ENCODE results near the gene DDB1. TPM values are rescaled to one million over a fixed set of nuclear protein-coding genes. Genes with fewer than 3 reads are reported as not detected.
A peak's percentile ranks its signal among the peaks of the same experiment; 100 is the strongest.

DDB1 gene
- polyA plus RNA-seq, 1 donor from 2014 or later: 203 TPM

DNA sequence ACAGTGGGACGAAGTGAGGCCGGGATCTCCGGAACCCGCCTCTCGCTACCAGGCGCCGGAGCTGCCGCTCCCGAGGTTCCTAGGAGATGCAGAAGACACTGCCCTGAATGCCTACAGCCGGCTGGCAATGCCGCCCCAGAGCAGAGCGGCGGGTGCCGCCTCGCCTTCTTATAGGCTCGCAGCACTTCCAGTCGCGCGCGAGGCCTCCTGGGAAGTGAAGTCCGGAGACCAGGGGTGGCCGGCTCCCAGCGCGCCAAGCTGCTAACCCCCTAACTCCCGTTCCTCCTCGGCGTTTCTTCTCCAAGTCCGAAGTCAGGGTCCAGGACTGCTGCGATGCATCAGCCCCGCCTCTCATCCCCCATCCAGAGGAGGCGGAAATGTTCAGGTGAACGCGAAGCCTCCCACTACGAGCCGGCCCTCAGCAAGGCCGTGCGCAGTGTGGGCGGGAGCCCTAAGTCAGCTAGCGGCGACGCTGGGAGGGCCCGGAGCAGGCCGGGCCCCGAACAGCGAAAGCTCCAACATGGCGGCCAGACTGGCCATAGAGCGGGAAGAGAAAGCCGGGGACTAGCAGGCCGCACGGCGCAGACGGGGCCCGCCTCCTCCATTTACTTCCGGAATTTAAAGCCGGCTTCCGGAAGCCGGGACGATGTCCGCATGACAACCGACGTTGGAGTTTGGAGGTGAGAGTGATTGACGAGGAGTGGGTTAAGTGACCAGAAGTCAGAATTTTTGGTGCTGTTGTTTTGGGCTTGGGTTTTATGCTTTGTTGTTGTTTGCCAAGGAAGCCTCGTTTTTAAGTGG lies 29.0 kb upstream of the DDB1 start, which contains the start of the genes CYB561A3 and TMEM138:
Gene CYB561A3, minus strand, starts transcription at position 142 of the 801 bp plus-strand sequence. CDS start 5,169 bp downstream, outside the sequence.
Gene TMEM138, plus strand, starts transcription at position 634 of the 801 bp plus-strand sequence. CDS start 2,017 bp downstream, outside the sequence.
- H3K9me3 ChIP-seq (ENCODE audit: low read length): no peaks in the 10 kb centered on the region
- H4K20me1 ChIP-seq (ENCODE audit: insufficient read depth): no peaks in the 10 kb centered on the region
- peaks cover 24% of the 10 kb centered on the region for H3K79me2 ChIP-seq (replicated peaks; ENCODE audit: insufficient read depth, low read length)
- H2AFZ ChIP-seq (ENCODE audit: low read depth, low read length): peak within 1 kb of the TSS; percentile 96
- H3K27me3 ChIP-seq (ENCODE audit: insufficient read depth, low read depth, low read length): no peaks in the 10 kb centered on the region
- H3K4me3 ChIP-seq (ENCODE audit: low read length): peak within 1 kb of the TSS; percentile 97
- H3K36me3 ChIP-seq (ENCODE audit: insufficient read depth, low read length): no peaks in the 10 kb centered on the region
- H3K27ac ChIP-seq (ENCODE audit: low read length): peak within 1 kb of the TSS; percentile 100
- H3K9me2 ChIP-seq (ENCODE audit: insufficient read depth, low read length): no peaks in the 10 kb centered on the region
- H3K9ac ChIP-seq (ENCODE audit: low read length): peak within 1 kb of the TSS; percentile 100
- no peaks in the 10 kb centered on the region for H3F3A ChIP-seq (ENCODE audit: insufficient read depth, low read length, poor library complexity, severe bottlenecking)
- H3K4me2 ChIP-seq (ENCODE audit: low read length): peak within 1 kb of the TSS; percentile 90
- TF ChIP-seq POLR2AphosphoS5 (IDR thresholded peaks at IDR 0.05) (peak; percentile 83), TAF1 (IDR thresholded peaks at IDR 0.05; ENCODE audit: low read depth) (peak; percentile 74), EP300 (conservative IDR thresholded peaks at IDR 0.05; ENCODE audit: poor library complexity, severe bottlenecking) (peak; percentile 60), CTCF (IDR thresholded peaks at IDR 0.05; ENCODE audit: poor library complexity, severe bottlenecking) (no peak), MXI1 (conservative IDR thresholded peaks at IDR 0.05; ENCODE audit: poor library complexity, severe bottlenecking) (peak; percentile 86), SMC3 (conservative IDR thresholded peaks at IDR 0.05; ENCODE audit: poor library complexity) (no peak), RAD21 (conservative IDR thresholded peaks at IDR 0.05) (peak; percentile 20), EZH2 (IDR thresholded peaks at IDR 0.05; ENCODE audit: borderline replicate concordance, insufficient read depth, low read length, poor library complexity, severe bottlenecking) (no peak)
- TF ChIP-seq, protein P1, sequence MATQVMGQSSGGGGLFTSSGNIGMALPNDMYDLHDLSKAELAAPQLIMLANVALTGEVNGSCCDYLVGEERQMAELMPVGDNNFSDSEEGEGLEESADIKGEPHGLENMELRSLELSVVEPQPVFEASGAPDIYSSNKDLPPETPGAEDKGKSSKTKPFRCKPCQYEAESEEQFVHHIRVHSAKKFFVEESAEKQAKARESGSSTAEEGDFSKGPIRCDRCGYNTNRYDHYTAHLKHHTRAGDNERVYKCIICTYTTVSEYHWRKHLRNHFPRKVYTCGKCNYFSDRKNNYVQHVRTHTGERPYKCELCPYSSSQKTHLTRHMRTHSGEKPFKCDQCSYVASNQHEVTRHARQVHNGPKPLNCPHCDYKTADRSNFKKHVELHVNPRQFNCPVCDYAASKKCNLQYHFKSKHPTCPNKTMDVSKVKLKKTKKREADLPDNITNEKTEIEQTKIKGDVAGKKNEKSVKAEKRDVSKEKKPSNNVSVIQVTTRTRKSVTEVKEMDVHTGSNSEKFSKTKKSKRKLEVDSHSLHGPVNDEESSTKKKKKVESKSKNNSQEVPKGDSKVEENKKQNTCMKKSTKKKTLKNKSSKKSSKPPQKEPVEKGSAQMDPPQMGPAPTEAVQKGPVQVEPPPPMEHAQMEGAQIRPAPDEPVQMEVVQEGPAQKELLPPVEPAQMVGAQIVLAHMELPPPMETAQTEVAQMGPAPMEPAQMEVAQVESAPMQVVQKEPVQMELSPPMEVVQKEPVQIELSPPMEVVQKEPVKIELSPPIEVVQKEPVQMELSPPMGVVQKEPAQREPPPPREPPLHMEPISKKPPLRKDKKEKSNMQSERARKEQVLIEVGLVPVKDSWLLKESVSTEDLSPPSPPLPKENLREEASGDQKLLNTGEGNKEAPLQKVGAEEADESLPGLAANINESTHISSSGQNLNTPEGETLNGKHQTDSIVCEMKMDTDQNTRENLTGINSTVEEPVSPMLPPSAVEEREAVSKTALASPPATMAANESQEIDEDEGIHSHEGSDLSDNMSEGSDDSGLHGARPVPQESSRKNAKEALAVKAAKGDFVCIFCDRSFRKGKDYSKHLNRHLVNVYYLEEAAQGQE (IDR thresholded peaks at IDR 0.05; ENCODE audit: borderline replicate concordance): peak; percentile 76

DNA sequence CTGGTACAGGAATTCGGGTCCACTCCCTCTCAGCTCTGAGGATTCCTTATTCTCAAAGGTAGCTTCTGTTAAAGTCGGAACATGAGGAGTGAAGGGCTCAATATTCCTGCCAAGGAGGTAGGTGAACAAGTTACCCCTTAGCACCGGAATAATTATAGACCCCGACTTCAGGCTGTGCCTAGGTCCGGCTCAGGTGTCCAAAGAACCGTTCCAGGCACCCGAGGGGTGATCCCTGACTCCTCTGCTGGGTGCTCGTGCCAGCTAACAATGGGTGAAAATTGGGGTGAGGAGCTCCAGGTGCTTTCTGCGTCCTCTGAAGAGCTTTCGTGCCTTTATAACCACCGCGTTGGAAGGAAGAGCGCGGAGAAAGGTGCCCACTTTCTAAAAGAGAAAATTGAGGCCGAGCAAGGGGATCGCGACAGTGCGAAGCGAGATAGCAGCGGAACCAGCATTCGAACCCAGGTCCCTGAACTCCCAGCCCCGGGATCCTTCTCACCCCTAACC lies 28.4 kb upstream of the DDB1 start:
- TF ChIP-seq, protein P1 (IDR thresholded peaks at IDR 0.05; ENCODE audit: borderline replicate concordance): no peak
- TF ChIP-seq RAD21 (conservative IDR thresholded peaks at IDR 0.05): no peak
- no peak for TF ChIP-seq MXI1 (conservative IDR thresholded peaks at IDR 0.05; ENCODE audit: poor library complexity, severe bottlenecking)
- no peak for TF ChIP-seq EZH2 (IDR thresholded peaks at IDR 0.05; ENCODE audit: borderline replicate concordance, insufficient read depth, low read length, poor library complexity, severe bottlenecking)
- no peak for TF ChIP-seq CTCF (IDR thresholded peaks at IDR 0.05; ENCODE audit: poor library complexity, severe bottlenecking)
- no peak for TF ChIP-seq TAF1 (IDR thresholded peaks at IDR 0.05; ENCODE audit: low read depth)
- TF ChIP-seq POLR2AphosphoS5 (IDR thresholded peaks at IDR 0.05): no peak
- TF ChIP-seq SMC3 (conservative IDR thresholded peaks at IDR 0.05; ENCODE audit: poor library complexity): no peak
- TF ChIP-seq EP300 (conservative IDR thresholded peaks at IDR 0.05; ENCODE audit: poor library complexity, severe bottlenecking): no peak
- Histone ChIP-seq H3K4me3 (ENCODE audit: low read length) (peak overlapping the region; percentile 97), H3K9me2 (ENCODE audit: insufficient read depth, low read length) (no peaks in the 10 kb centered on the region), H3K36me3 (ENCODE audit: insufficient read depth, low read length) (no peaks in the 10 kb centered on the region), H3K79me2 (replicated peaks; ENCODE audit: insufficient read depth, low read length) (peaks cover 24% of the 10 kb centered on the region), H2AFZ (ENCODE audit: low read depth, low read length) (peak overlapping the region; percentile 96), H3K9me3 (ENCODE audit: low read length) (no peaks in the 10 kb centered on the region), H3K9ac (ENCODE audit: low read length) (peak overlapping the region; percentile 100), H3F3A (ENCODE audit: insufficient read depth, low read length, poor library complexity, severe bottlenecking) (no peaks in the 10 kb centered on the region), H3K27ac (ENCODE audit: low read length) (peak overlapping the region; percentile 100), H3K4me2 (ENCODE audit: low read length) (peak overlapping the region; percentile 90), H3K27me3 (ENCODE audit: insufficient read depth, low read depth, low read length) (no peaks in the 10 kb centered on the region), H4K20me1 (ENCODE audit: insufficient read depth) (no peaks in the 10 kb centered on the region)

Measured in neural cell (in vitro differentiated cells).